Activated CD8-positive, alpha-beta T cell treated with anti-CD3 and anti-CD28 coated beads for 36 hours (primary cell): ENCODE measurements around the gene LAPTM4A. TPM values are rescaled to one million over a fixed set of nuclear protein-coding genes. Genes with fewer than 3 reads are reported as not detected.

ENCODE experiments used
- total RNA-seq, 2 experiments: library from RNA; stranded (reverse); gene quantifications; one replicate each; pipeline ENCODE4 v1.2.3, GENCODE V29; 2021

LAPTM4A gene
- total RNA-seq, 2 experiments from 2014 or later, result 15.6 to 16.1 TPM

Other genes starting within 250 kb of the LAPTM4A start
- 10 to 100 TPM; 21.6 to 24.2 TPM for gene TTC32, start 149.6 kb downstream of the LAPTM4A start, total RNA-seq
- gene WDR35, start 61.5 kb downstream of the LAPTM4A start, total RNA-seq, result 1 to 10 TPM; 5.6 to 5.9 TPM
- gene MATN3, start 39.0 kb downstream of the LAPTM4A start, total RNA-seq, result not detected
- under 1 TPM; 0.11 to 0.14 TPM for gene SDC1, start 173.5 kb upstream of the LAPTM4A start, total RNA-seq